ENCODE results near the gene CDCA5. TPM values are rescaled to one million over a fixed set of nuclear protein-coding genes. Genes with fewer than 3 reads are reported as not detected.
"Not testable (repeated sequence)": the region's sequence is repeated elsewhere in the genome, so short reads cannot be mapped to it uniquely, and the experiment has no call there.

The CDCA5 gene
- total and polyA plus RNA-seq, 2 donors from 2014 or later = 0.43 to 1.4 TPM

DNA sequence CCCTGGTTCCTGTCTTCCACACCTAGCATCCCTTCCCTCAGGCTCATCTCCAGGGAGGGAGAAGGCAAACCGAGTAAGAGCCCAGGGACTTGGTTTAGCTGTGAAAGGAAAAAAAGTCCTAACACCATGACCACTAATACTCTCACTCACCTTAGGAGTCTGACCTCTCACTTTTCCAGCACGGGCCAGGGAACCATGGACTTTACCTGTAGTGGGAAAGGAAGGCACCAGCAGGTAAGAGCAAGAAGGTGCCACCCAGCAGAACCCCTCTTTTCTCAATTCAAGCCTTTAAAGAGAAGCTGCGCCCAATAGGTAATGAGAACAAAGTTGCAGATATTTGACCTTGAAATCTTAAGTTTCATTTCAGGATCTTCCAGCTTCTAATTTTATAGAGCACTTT, 37.0 kb upstream of the CDCA5 start:
- no peaks in the 10 kb centered on the region for H3K27me3 ChIP-seq (ENCODE audit: control insufficient read depth, insufficient read depth, low read length)
- peak overlapping the region; percentile 93 to 99 (median 98) for H3K4me3 ChIP-seq (ENCODE audit: low read length in 3 of 3)
- H3K27ac ChIP-seq (ENCODE audit: low read depth in 2 of 2, low read length in 2 of 2) = no peak overlapping the region
- TF ChIP-seq, protein P1, sequence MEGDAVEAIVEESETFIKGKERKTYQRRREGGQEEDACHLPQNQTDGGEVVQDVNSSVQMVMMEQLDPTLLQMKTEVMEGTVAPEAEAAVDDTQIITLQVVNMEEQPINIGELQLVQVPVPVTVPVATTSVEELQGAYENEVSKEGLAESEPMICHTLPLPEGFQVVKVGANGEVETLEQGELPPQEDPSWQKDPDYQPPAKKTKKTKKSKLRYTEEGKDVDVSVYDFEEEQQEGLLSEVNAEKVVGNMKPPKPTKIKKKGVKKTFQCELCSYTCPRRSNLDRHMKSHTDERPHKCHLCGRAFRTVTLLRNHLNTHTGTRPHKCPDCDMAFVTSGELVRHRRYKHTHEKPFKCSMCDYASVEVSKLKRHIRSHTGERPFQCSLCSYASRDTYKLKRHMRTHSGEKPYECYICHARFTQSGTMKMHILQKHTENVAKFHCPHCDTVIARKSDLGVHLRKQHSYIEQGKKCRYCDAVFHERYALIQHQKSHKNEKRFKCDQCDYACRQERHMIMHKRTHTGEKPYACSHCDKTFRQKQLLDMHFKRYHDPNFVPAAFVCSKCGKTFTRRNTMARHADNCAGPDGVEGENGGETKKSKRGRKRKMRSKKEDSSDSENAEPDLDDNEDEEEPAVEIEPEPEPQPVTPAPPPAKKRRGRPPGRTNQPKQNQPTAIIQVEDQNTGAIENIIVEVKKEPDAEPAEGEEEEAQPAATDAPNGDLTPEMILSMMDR (IDR thresholded peaks at IDR 0.05; ENCODE audit: borderline replicate concordance, extremely low read depth, insufficient read depth) = no peak
- H3K9ac ChIP-seq (ENCODE audit: low read length in 3 of 3) = peak overlapping the region; percentile 97 to 99 (median 99)
- H3K36me3 ChIP-seq (ENCODE audit: control insufficient read depth in 2 of 3, insufficient read depth in 3 of 3, low read length in 3 of 3) = peaks cover 2 to 37% (median 19%) of the 10 kb centered on the region in 3 donors
- no peak for FAIRE-seq
- no peaks in the 10 kb centered on the region for H3K9me3 ChIP-seq (ENCODE audit: control insufficient read depth in 2 of 3, insufficient read depth in 1 of 3, low read length in 3 of 3)
- H3K4me1 ChIP-seq (ENCODE audit: control insufficient read depth in 2 of 3, insufficient read depth in 2 of 3, low read depth in 1 of 3, low read length in 3 of 3) = peaks cover 2 to 21% (median 16%) of the 10 kb centered on the region in 3 donors
- intact Hi-C loops (cut with DNase I) = no loop called here
- peak in 1 of 5 donors; percentile 15 for DNase-seq

DNA sequence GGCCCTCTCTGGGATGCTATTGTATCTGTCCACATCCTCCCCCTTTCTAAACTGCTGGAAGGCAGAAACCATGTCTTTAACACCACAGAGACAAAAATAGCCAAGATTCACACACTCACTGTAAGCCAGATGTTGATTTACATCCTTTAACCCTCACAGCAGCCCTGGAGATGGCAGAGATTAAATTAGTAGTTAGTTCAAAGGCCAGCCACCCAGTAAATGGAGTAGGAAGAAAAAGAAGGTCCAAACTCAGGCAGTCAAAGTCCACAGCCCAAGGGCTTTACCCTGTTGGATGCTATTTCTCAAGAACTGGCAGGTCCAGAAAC, 35.8 kb upstream of the CDCA5 start:
- no peak overlapping the region for H3K27ac ChIP-seq (ENCODE audit: low read depth in 2 of 2, low read length in 2 of 2)
- H3K27me3 ChIP-seq (ENCODE audit: control insufficient read depth, insufficient read depth, low read length) = no peaks in the 10 kb centered on the region
- H3K36me3 ChIP-seq (ENCODE audit: control insufficient read depth in 2 of 3, insufficient read depth in 3 of 3, low read length in 3 of 3) = peaks cover 2 to 28% (median 12%) of the 10 kb centered on the region in 3 donors
- DNase-seq (peak in 1 of 5 donors; percentile 19), FAIRE-seq (no peak)
- H3K4me1 ChIP-seq (ENCODE audit: control insufficient read depth in 2 of 3, insufficient read depth in 2 of 3, low read depth in 1 of 3, low read length in 3 of 3) = peaks cover 2 to 28% (median 17%) of the 10 kb centered on the region in 3 donors
- H3K9me3 ChIP-seq (ENCODE audit: control insufficient read depth in 2 of 3, insufficient read depth in 1 of 3, low read length in 3 of 3) = no peaks in the 10 kb centered on the region
- TF ChIP-seq, protein P1 (IDR thresholded peaks at IDR 0.05; ENCODE audit: borderline replicate concordance, extremely low read depth, insufficient read depth) = no peak
- intact Hi-C loops (cut with DNase I) = no loop called here
- no peak overlapping the region for H3K4me3 ChIP-seq (ENCODE audit: low read length in 3 of 3)
- H3K9ac ChIP-seq (ENCODE audit: low read length in 3 of 3) = no peak overlapping the region

DNA sequence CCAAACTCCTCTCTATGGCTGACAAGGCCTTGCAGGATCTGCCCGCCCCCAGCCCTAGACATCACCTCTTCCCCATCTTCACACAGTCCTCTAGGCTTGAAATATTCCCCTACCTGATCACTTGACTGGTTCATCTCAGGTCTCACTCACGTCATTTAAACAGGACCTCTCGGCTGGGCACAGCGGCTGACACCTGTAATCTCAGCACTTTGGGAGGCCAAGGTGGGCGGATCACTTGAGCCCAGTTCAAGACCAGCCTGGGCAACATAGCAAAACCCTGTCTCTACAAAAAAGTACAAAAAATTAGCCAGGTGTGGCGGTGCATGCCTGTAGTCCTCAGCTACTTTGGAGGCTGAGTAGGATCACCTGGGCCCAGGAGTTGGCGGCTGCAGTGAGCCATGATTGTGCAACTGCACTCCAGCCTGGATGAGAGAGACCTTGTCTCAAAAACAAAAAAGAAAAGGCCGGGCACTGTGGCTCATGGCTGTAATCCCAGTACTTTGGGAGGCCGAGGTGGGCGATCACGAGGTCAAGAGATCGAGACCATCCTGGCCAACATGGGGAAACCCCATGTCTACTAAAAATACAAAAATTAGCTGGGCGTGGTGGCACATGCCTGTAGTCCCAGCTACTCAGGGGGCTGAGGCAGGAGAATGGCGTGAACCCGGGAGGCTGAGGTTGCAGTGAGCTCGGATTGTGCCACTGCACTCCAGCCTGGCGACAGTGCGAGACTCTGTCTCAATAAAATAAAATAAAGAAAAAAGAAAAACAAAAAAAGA, 35.2 kb upstream of the CDCA5 start:
- H3K27ac ChIP-seq (ENCODE audit: low read depth in 2 of 2, low read length in 2 of 2); FAIRE-seq; H3K27me3 ChIP-seq (ENCODE audit: control insufficient read depth, insufficient read depth, low read length); H3K9ac ChIP-seq (ENCODE audit: low read length in 3 of 3); intact Hi-C loops (cut with DNase I); H3K4me3 ChIP-seq (ENCODE audit: low read length in 3 of 3); H3K9me3 ChIP-seq (ENCODE audit: control insufficient read depth in 2 of 3, insufficient read depth in 1 of 3, low read length in 3 of 3): not testable (repeated sequence)
- peaks cover 2 to 31% (median 17%) of the 10 kb centered on the region in 3 donors for H3K4me1 ChIP-seq (ENCODE audit: control insufficient read depth in 2 of 3, insufficient read depth in 2 of 3, low read depth in 1 of 3, low read length in 3 of 3)
- peaks cover 2 to 23% (median 12%) of the 10 kb centered on the region in 3 donors for H3K36me3 ChIP-seq (ENCODE audit: control insufficient read depth in 2 of 3, insufficient read depth in 3 of 3, low read length in 3 of 3)
- peak in 2 of 5 donors; percentile 41 to 56 for DNase-seq

DNA sequence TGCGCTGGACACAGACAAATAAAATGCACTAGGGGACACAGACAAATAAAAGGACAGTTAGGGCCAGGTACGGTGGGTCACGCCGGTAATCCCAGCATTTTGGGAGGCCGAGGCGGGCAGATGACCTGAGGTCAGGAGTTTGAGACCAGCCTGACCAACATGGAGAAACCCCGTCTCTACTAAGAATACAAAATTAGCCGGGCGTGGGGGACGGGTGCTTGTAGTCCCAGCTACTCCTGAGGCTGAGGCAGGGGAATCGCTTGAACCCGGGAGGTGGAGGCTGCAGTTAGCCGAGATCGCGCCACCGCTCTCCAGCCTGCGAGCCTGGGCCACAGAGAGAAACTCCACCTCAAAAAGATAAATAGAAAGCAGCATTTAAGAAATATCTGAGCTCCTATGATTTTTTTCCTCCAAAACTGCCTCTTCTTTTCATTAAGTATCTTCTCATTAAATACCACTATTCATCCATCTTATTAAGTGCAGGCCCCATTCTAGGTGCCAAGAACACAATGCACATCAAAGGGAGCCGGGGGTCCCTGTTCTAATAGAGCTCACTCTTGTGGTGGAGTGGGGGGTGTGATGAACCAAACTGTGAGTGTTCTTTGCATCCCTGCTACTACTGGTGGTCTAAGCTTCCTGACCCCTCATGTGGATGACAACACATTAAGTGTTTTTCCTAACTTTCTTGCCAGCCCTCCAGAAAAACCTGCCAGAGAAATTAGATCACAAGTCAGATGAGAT, 34.4 kb upstream of the CDCA5 start:
- Histone ChIP-seq H3K36me3 (ENCODE audit: control insufficient read depth in 2 of 3, insufficient read depth in 3 of 3, low read length in 3 of 3) (peaks cover 2 to 22% (median 12%) of the 10 kb centered on the region in 3 donors), H3K4me1 (ENCODE audit: control insufficient read depth in 2 of 3, insufficient read depth in 2 of 3, low read depth in 1 of 3, low read length in 3 of 3) (peaks cover 2 to 37% (median 17%) of the 10 kb centered on the region in 3 donors), H3K27me3 (ENCODE audit: control insufficient read depth, insufficient read depth, low read length) (no peaks in the 10 kb centered on the region), H3K4me3 (ENCODE audit: low read length in 3 of 3) (no peak overlapping the region), H3K9me3 (ENCODE audit: control insufficient read depth in 2 of 3, insufficient read depth in 1 of 3, low read length in 3 of 3) (no peaks in the 10 kb centered on the region), H3K9ac (ENCODE audit: low read length in 3 of 3) (no peak overlapping the region), H3K27ac (ENCODE audit: low read depth in 2 of 2, low read length in 2 of 2) (peak overlapping the region; percentile 41 to 43)
- FAIRE-seq (no peak), DNase-seq (peak in 2 of 5 donors; percentile 22 to 40)
- intact Hi-C loops (cut with DNase I) = no loop called here
- TF ChIP-seq, protein P1 (IDR thresholded peaks at IDR 0.05; ENCODE audit: borderline replicate concordance, extremely low read depth, insufficient read depth) = no peak
